OCI-LY1 (cell line): ENCODE results near the gene LCE6A.

Experiments
- EZH2 ChIP-seq: fragments of 200-600 bp; sonication (generic), shearing (Covaris generic); IDR thresholded peaks from 2 replicates; pipeline ENCODE4 v1.8.0; 2017; ENCODE audit warnings: borderline replicate concordance, mixed run types, mild to moderate bottlenecking, antibody characterized with exemption, low read length, moderate library complexity, mixed read lengths
- TF ChIP-seq, protein P1 (sequence below): fragments of 200-600 bp; sonication (generic), shearing (Covaris generic); IDR thresholded peaks from 2 replicates; pipeline ENCODE4 v1.5.1; 2017; ENCODE audit warnings: mild to moderate bottlenecking, antibody characterized with exemption, low read length, moderate library complexity, mixed read lengths

DNA sequence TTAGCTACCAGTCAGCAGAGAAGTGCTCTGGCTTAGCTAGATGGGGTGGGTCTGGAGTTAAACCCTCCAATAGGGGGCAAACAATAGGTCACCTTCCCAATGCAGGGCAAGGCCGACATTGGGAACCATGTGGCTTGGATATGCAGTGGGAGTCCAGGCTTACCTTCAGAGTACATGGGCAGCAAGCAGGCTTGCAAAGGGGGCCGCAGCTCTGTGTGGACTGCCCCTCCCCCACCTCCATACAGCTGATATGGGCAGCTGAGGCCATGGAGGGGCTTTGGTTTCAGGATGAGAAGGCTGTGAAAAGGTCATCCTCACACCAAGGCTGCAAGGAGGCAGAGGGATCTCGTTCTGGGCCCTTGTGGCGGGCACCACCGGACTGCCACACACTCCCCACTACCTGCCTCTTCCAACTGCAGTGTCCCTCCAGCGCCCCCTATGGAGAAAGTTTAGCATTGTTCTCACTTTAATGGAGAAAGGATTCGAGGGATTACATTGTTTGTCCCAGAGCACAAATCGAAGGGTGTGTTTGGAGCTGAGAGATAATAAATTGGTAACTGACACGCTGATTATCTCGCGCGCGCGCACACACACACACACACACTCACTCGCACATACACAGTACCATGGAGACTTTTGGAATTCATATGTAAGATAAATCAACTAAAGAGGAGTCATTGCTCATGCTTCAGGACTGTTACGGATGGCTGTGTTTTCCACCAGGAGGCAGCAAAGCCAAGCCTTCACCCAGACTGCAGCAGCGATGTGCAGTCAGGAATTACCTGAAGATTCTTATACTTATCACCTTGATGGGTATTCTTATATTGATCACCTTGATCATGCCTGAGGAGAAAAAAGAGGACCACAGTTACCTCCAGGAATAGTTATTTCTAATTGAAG is 28.4 kb downstream of the LCE6A start:
- TF ChIP-seq EZH2: no peak
- TF ChIP-seq, protein P1, sequence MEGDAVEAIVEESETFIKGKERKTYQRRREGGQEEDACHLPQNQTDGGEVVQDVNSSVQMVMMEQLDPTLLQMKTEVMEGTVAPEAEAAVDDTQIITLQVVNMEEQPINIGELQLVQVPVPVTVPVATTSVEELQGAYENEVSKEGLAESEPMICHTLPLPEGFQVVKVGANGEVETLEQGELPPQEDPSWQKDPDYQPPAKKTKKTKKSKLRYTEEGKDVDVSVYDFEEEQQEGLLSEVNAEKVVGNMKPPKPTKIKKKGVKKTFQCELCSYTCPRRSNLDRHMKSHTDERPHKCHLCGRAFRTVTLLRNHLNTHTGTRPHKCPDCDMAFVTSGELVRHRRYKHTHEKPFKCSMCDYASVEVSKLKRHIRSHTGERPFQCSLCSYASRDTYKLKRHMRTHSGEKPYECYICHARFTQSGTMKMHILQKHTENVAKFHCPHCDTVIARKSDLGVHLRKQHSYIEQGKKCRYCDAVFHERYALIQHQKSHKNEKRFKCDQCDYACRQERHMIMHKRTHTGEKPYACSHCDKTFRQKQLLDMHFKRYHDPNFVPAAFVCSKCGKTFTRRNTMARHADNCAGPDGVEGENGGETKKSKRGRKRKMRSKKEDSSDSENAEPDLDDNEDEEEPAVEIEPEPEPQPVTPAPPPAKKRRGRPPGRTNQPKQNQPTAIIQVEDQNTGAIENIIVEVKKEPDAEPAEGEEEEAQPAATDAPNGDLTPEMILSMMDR: peak; percentile 68
